Hepatocyte (in vitro differentiated cells): ENCODE measurements around the gene IMMP2L.

ENCODE experiments used
- EZH2 ChIP-seq: fragments of 200-600 bp; sonication (generic); IDR thresholded peaks from 2 replicates; pipeline ENCODE4 v1.6.1; 2016; ENCODE audit warnings: antibody characterized with exemption, mild to moderate bottlenecking, borderline replicate concordance
- EZH2phosphoT487 ChIP-seq: fragments of 200-600 bp; sonication (generic); IDR thresholded peaks from one replicate; pipeline ENCODE4 v1.6.1; 2018; ENCODE audit warnings: antibody characterized with exemption, mild to moderate bottlenecking, low read depth, moderate library complexity; ENCODE audit not compliant: unreplicated experiment, severe bottlenecking
- TF ChIP-seq, protein P1 (sequence below): fragments of 200-600 bp; sonication (generic); IDR thresholded peaks from 2 replicates; pipeline ENCODE4 v1.5.1; 2016; ENCODE audit warnings: antibody characterized with exemption, mild to moderate bottlenecking; ENCODE audit not compliant: poor library complexity

DNA sequence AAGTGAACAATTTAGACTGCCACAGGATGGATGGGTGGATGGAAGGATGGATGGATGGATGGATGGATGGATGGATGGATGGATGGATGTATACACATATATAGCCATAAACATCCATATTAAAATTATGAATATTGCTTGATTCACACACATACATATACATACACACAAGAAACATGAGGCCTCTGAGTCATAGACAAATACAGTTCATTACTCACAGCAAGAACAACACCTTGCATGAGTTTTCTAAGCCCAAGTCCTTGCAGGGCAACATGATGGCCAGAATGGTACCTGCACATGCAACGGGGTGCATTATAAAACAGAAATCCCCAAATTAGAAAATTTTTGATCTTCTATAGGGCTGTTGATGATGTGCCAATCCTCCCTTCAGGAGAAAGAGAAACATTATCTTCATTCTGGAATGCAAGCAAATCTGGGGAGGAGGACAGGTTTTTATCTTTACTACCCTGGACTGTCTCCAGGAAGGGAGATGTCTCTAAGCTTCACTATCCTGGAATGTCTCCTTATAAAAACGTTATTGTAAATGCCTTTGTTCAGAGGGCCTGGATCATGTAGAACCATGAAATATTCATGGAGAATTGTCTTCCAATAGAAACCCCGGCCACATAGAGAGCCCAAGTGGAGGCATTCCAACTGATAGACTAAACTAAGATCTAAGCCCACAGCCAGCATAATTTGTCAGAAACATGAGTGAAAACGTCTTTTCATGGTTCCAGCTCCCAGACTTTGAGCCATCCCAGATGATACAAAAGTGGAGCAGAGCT is 709.9 kb downstream of the IMMP2L start:
- TF ChIP-seq, protein P1, sequence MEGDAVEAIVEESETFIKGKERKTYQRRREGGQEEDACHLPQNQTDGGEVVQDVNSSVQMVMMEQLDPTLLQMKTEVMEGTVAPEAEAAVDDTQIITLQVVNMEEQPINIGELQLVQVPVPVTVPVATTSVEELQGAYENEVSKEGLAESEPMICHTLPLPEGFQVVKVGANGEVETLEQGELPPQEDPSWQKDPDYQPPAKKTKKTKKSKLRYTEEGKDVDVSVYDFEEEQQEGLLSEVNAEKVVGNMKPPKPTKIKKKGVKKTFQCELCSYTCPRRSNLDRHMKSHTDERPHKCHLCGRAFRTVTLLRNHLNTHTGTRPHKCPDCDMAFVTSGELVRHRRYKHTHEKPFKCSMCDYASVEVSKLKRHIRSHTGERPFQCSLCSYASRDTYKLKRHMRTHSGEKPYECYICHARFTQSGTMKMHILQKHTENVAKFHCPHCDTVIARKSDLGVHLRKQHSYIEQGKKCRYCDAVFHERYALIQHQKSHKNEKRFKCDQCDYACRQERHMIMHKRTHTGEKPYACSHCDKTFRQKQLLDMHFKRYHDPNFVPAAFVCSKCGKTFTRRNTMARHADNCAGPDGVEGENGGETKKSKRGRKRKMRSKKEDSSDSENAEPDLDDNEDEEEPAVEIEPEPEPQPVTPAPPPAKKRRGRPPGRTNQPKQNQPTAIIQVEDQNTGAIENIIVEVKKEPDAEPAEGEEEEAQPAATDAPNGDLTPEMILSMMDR, result no peak
- TF ChIP-seq EZH2, result no peak
- TF ChIP-seq EZH2phosphoT487, result no peak
